H9 (cell line): ENCODE data around the gene DNAH11. TPM values are rescaled to one million over a fixed set of nuclear protein-coding genes. Genes with fewer than 3 reads are reported as not detected.

Experiments
- DNase-seq: peaks from one replicate; pipeline ENCODE4 v3.0.0-alpha.2; 2017
- H2AFZ ChIP-seq: one replicate; pipeline ENCODE4 v1.6.1; 2013; ENCODE audit warnings: mild to moderate bottlenecking, low read length, control low read depth, moderate library complexity
- H2AK5ac ChIP-seq: 2 replicates; pipeline ENCODE4 v1.6.1; 2013; ENCODE audit warnings: low read length, control low read depth, mixed read lengths; ENCODE audit not compliant: insufficient read length
- H2BK120ac ChIP-seq: one replicate; pipeline ENCODE4 v1.6.1; 2013; ENCODE audit warnings: low read depth, mild to moderate bottlenecking, low read length, control low read depth, inconsistent platforms; ENCODE audit not compliant: poor library complexity, severe bottlenecking
- H2BK12ac ChIP-seq: 2 replicates; pipeline ENCODE4 v1.6.1; 2013; ENCODE audit warnings: low read length, control low read depth, mixed read lengths, low read depth; ENCODE audit not compliant: insufficient read length
- H2BK15ac ChIP-seq: 2 replicates; pipeline ENCODE4 v1.6.1; 2013; ENCODE audit warnings: low read depth, low read length, control low read depth
- H2BK20ac ChIP-seq: one replicate; pipeline ENCODE4 v1.6.1; 2013; ENCODE audit warnings: low read depth, mild to moderate bottlenecking, low read length, control low read depth, inconsistent platforms; ENCODE audit not compliant: poor library complexity, severe bottlenecking
- H2BK5ac ChIP-seq: 2 replicates; pipeline ENCODE4 v1.6.1; 2013; ENCODE audit warnings: low read length, control low read depth, mixed read lengths; ENCODE audit not compliant: insufficient read length
- H3K14ac ChIP-seq: 2 replicates; pipeline ENCODE4 v1.6.1; 2013; ENCODE audit warnings: low read length, control low read depth; ENCODE audit not compliant: insufficient read depth
- H3K18ac ChIP-seq: 2 replicates; pipeline ENCODE4 v1.6.1; 2013; ENCODE audit warnings: low read depth, mild to moderate bottlenecking, mixed read lengths, low read length, control low read depth; ENCODE audit not compliant: insufficient read length
- H3K23ac ChIP-seq: 2 replicates; pipeline ENCODE4 v1.6.1; 2013; ENCODE audit warnings: low read length, control low read depth, mixed read lengths, low read depth; ENCODE audit not compliant: insufficient read length
- H3K23me2 ChIP-seq: 2 replicates; pipeline ENCODE4 v1.6.1; 2013; ENCODE audit warnings: low read depth, mild to moderate bottlenecking, mixed read lengths, low read length, control low read depth; ENCODE audit not compliant: insufficient read length, poor library complexity, severe bottlenecking
- H3K27ac ChIP-seq: 2 replicates; pipeline ENCODE4 v1.5.1; 2013; ENCODE audit warnings: low read length, control low read depth, mixed read lengths, low read depth; ENCODE audit not compliant: insufficient read length
- H3K27me3 ChIP-seq: 2 replicates; pipeline ENCODE4 v1.6.1; 2013; ENCODE audit warnings: low read length, control low read depth, inconsistent platforms; ENCODE audit not compliant: insufficient read depth
- H3K4ac ChIP-seq: 2 replicates; pipeline ENCODE4 v1.6.1; 2013; ENCODE audit warnings: low read depth, mild to moderate bottlenecking, control low read depth, inconsistent platforms, low read length, moderate library complexity
- H3K4me1 ChIP-seq: 2 replicates; pipeline ENCODE4 v1.6.1; 2013; ENCODE audit warnings: low read length, control low read depth, inconsistent platforms; ENCODE audit not compliant: insufficient read depth
- H3K4me2 ChIP-seq: 2 replicates; pipeline ENCODE4 v1.6.1; 2013; ENCODE audit warnings: low read length, control low read depth, mixed read lengths; ENCODE audit not compliant: insufficient read length, insufficient read depth
- H3K56ac ChIP-seq: 2 replicates; pipeline ENCODE4 v1.6.1; 2013; ENCODE audit warnings: low read depth, mild to moderate bottlenecking, mixed read lengths, low read length, control low read depth; ENCODE audit not compliant: insufficient read length
- H3K79me1 ChIP-seq: 2 replicates; pipeline ENCODE4 v1.6.1; 2013; ENCODE audit warnings: low read depth, mild to moderate bottlenecking, moderate library complexity, low read length, control low read depth, inconsistent platforms; ENCODE audit not compliant: insufficient read depth, poor library complexity, severe bottlenecking
- H3K79me2 ChIP-seq: 2 replicates; pipeline ENCODE4 v1.6.1; 2013; ENCODE audit warnings: low read length, control low read depth, inconsistent platforms; ENCODE audit not compliant: insufficient read depth
- H3K9ac ChIP-seq: 2 replicates; pipeline ENCODE4 v1.6.1; 2013; ENCODE audit warnings: low read length, control low read depth, mixed read lengths; ENCODE audit not compliant: insufficient read length; ENCODE audit errors: extremely low read depth
- H3K9me3 ChIP-seq: one replicate; pipeline ENCODE4 v1.6.1; 2013; ENCODE audit warnings: low read depth, low read length, inconsistent platforms; ENCODE audit not compliant: control insufficient read depth
- H3T11ph ChIP-seq: one replicate; pipeline ENCODE4 v1.6.1; 2013; ENCODE audit warnings: mild to moderate bottlenecking, low read length, control low read depth, inconsistent platforms
- H4K20me1 ChIP-seq: one replicate; pipeline ENCODE4 v1.6.1; 2013; ENCODE audit not compliant: control insufficient read depth, insufficient read length, insufficient read depth
- H4K5ac ChIP-seq: 2 replicates; pipeline ENCODE4 v1.6.1; 2013; ENCODE audit warnings: low read depth, mild to moderate bottlenecking, mixed read lengths, low read length, control low read depth; ENCODE audit not compliant: insufficient read length
- H4K8ac ChIP-seq: replicated peaks from 2 replicates; pipeline ENCODE4 v1.6.1; 2013; ENCODE audit warnings: low read length, control low read depth, mixed read lengths, low read depth; ENCODE audit not compliant: insufficient read length
- H4K91ac ChIP-seq: 2 replicates; pipeline ENCODE4 v1.6.1; 2013; ENCODE audit warnings: low read depth, mild to moderate bottlenecking, moderate library complexity, mixed read lengths, low read length, control low read depth; ENCODE audit not compliant: insufficient read length
- H3K27ac Mint-ChIP-seq, 3 experiments: 2 replicates in 2 of 3; 3 replicates in 1 of 3; pipeline ENCODE4 v1.8.0; 2020 to 2021; ENCODE audit warnings: mixed read lengths in 3 of 3, mild to moderate bottlenecking in 1 of 3, moderate library complexity in 1 of 3
- H3K27me3 Mint-ChIP-seq: 2 replicates; pipeline ENCODE4 v1.8.0; 2021; ENCODE audit warnings: low read depth, mild to moderate bottlenecking, moderate library complexity, mixed read lengths
- H3K36me3 Mint-ChIP-seq, 3 experiments: 2 replicates in 2 of 3; 3 replicates in 1 of 3; pipeline ENCODE4 v1.8.0; 2020 to 2021; ENCODE audit warnings: low read depth in 3 of 3, mixed read lengths in 3 of 3; ENCODE audit not compliant: insufficient read depth in 1 of 3
- H3K4me1 Mint-ChIP-seq, 2 experiments: 2 replicates each; pipeline ENCODE4 v1.8.0; 2020; ENCODE audit warnings: mixed read lengths in 2 of 2
- H3K4me3 Mint-ChIP-seq, 2 experiments: 2 replicates in 1 of 2; 3 replicates in 1 of 2; pipeline ENCODE4 v1.8.0; 2020 to 2021; ENCODE audit warnings: mild to moderate bottlenecking in 2 of 2, mixed read lengths in 2 of 2, moderate library complexity in 1 of 2
- H3K9me3 Mint-ChIP-seq, 2 experiments: 2 replicates in 1 of 2; 3 replicates in 1 of 2; pipeline ENCODE4 v1.8.0; 2020; ENCODE audit warnings: mild to moderate bottlenecking in 2 of 2, mixed read lengths in 2 of 2, moderate library complexity in 1 of 2
- WGBS: extraction: QIAGEN DNeasy Blood & Tissue Kit; methylation state at CpG from one replicate; pipeline ENCODE4 v1.1.7; 2013; ENCODE audit warnings: missing lambda C conversion rate, low lambda C conversion rate, mixed read lengths; ENCODE audit not compliant: insufficient read length; ENCODE audit errors: extremely low coverage; 5-methylcytosine and 5-hydroxymethylcytosine counted together
- total RNA-seq: library from RNA; stranded (reverse); gene quantifications from 2 replicates; pipeline ENCODE4 v1.2.1, GENCODE V29; 2021
- TF ChIP-seq, protein P1 (sequence below): fragments of 200-600 bp; sonication (generic); conservative IDR thresholded peaks from 3 replicates; pipeline ENCODE4 v1.8.0; 2021; ENCODE audit warnings: antibody characterized with exemption, mild to moderate bottlenecking

The DNAH11 gene
- total RNA-seq, 1 experiment from 2014 or later, result 2.5 TPM

- H3K4me3 Mint-ChIP-seq, result no peak overlapping the region
- Histone ChIP-seq H3K23ac (no peak overlapping the region), H2BK20ac (no peak overlapping the region), H3K79me1 (no peaks in the 10 kb centered on the region), H3K79me2 (no peaks in the 10 kb centered on the region), H3K23me2 (no peaks in the 10 kb centered on the region), H3K9me3 (no peaks in the 10 kb centered on the region), H2AFZ (no peak overlapping the region), H2BK5ac (no peak overlapping the region), H3T11ph (no peak overlapping the region), H2BK12ac (no peak overlapping the region), H3K27me3 (no peaks in the 10 kb centered on the region), H3K4me2 (no peak overlapping the region), H3K27ac (no peak overlapping the region), H2AK5ac (no peak overlapping the region), H2BK15ac (no peak overlapping the region), H2BK120ac (no peak overlapping the region), H3K4me1 (no peaks in the 10 kb centered on the region), H4K20me1 (no peaks in the 10 kb centered on the region), H3K14ac (no peak overlapping the region), H4K8ac (no peak overlapping the region), H4K91ac (no peak overlapping the region), H3K56ac (no peak overlapping the region), H3K9ac (no peak overlapping the region), H3K4ac (no peak overlapping the region), H3K18ac (no peak overlapping the region), H4K5ac (no peak overlapping the region)
- TF ChIP-seq, protein P1, sequence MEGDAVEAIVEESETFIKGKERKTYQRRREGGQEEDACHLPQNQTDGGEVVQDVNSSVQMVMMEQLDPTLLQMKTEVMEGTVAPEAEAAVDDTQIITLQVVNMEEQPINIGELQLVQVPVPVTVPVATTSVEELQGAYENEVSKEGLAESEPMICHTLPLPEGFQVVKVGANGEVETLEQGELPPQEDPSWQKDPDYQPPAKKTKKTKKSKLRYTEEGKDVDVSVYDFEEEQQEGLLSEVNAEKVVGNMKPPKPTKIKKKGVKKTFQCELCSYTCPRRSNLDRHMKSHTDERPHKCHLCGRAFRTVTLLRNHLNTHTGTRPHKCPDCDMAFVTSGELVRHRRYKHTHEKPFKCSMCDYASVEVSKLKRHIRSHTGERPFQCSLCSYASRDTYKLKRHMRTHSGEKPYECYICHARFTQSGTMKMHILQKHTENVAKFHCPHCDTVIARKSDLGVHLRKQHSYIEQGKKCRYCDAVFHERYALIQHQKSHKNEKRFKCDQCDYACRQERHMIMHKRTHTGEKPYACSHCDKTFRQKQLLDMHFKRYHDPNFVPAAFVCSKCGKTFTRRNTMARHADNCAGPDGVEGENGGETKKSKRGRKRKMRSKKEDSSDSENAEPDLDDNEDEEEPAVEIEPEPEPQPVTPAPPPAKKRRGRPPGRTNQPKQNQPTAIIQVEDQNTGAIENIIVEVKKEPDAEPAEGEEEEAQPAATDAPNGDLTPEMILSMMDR, result no peak
- H3K9me3 Mint-ChIP-seq, result peaks cover 0 to 26% of the 10 kb centered on the region in 2 experiments; a peak in 3 of 5 replicates
- no peak for DNase-seq
- no peaks in the 10 kb centered on the region for H3K27me3 Mint-ChIP-seq
- peaks cover 7% of the 10 kb centered on the region in 2 experiments for H3K4me1 Mint-ChIP-seq
- WGBS, result no CpG with 5 or more reads among the region's 3 CpGs
- H3K27ac Mint-ChIP-seq, result no peak overlapping the region
- H3K36me3 Mint-ChIP-seq, result peaks cover 41 to 53% (median 49%) of the 10 kb centered on the region in 3 experiments
These were observed 34.3 kb upstream of the DNAH11 start for GRCh38 chr7:21508538-21508937.
